ENCODE measurements around the gene DNAJB1.
A peak's percentile ranks its signal among the peaks of the same experiment; 100 is the strongest.

The DNAJB1 gene

DNA sequence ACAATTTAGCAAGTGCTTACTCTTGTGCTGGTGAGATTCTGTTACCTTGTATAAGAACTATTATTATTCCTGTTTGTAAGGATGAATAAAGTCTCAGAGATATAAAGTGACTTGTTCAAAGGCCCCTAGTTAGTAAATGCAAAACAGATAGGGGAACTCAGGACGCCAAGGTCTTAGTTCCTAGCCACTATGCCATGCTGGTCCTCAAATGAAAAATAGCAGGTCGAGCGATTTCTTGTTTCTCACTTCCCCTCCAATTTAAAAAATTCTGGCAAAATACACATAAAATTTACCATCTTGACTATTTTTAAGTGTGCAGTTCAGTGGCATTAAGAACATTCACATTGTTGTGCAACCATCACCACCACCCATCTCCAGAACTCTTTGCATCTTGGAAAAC lies 12.3 kb upstream of the DNAJB1 start:
- peak overlapping the region in 1 of 2 experiments; percentile 78 for H3K27ac ChIP-seq (ENCODE audit: insufficient read depth in 1 of 2, low read depth in 1 of 2, low read length in 2 of 2, poor library complexity in 1 of 2, severe bottlenecking in 2 of 2)
- CTCF ChIA-PET, result interaction anchor here (1.5 kb wide), 1 partner anchor 27 kb away, joined by 4 read pairs; no protein-coding TSS in a partner anchor
- POLR2A ChIA-PET, result no interaction called here

DNA sequence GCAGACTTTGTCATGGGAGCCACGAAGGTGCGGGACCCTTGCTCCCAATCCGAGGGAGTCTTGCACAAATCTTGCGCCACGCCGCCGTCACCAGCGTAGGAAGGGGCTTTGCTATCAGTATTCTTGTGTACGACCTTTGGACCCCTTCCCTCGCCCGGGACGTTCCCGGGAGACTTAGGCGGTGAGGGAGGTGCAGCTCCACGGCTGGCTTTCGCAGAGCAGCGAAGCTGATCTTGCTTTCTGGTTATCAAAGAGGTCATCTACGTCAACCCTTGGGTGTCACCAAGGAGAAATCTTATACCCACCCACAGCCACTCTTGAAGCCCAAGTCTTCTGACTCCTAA lies 11.8 kb upstream of the DNAJB1 start:
- ChIA-PET CTCF (interaction anchor here (1.4 to 1.5 kb wide), 2 partner anchors 24 to 26 kb away, joined by 3 to 4 read pairs; no protein-coding TSS in a partner anchor), POLR2A (interaction anchor here (1.8 kb wide), 1 partner anchor 12 kb away, joined by 12 read pairs; the partner anchor contains the start of gene DNAJB1)
- peak overlapping the region; percentile 87 to 97 (median 96) for H3K4me3 ChIP-seq (ENCODE audit: control insufficient read depth in 1 of 7, extremely low read depth in 1 of 7, insufficient read depth in 4 of 7, low read depth in 2 of 7, low read length in 6 of 7)
- H3K36me3 ChIP-seq (ENCODE audit: control insufficient read depth in 4 of 4, insufficient read depth in 4 of 4, low read length in 3 of 4), result peaks cover 3 to 5% (median 5%) of the 10 kb centered on the region in 4 experiments
- H3K4me1 ChIP-seq (ENCODE audit: control extremely low read depth in 1 of 4, control insufficient read depth in 4 of 4, insufficient read depth in 4 of 4, low read length in 3 of 4), result peaks cover 6 to 26% (median 14%) of the 10 kb centered on the region in 4 experiments
- no peak for DNase-seq
- WGBS (ENCODE audit: insufficient coverage), result under 1% methylated on average over 17 of the region's 18 CpGs
- H3K27ac ChIP-seq (ENCODE audit: insufficient read depth in 1 of 2, low read depth in 1 of 2, low read length in 2 of 2, poor library complexity in 1 of 2, severe bottlenecking in 2 of 2), result peak overlapping the region in 1 of 2 experiments; percentile 78
- H3K27me3 ChIP-seq (replicated peaks in 2 of 5; ENCODE audit: control insufficient read depth in 4 of 5, insufficient read depth in 5 of 5, low read length in 4 of 5), result no peaks in the 10 kb centered on the region
- no peaks in the 10 kb centered on the region for H3K9me3 ChIP-seq (ENCODE audit: control extremely low read depth in 1 of 5, control insufficient read depth in 4 of 5, insufficient read depth in 2 of 5, low read depth in 1 of 5, low read length in 4 of 5)

More for the DNA sequence above, 12.3 kb upstream of the DNAJB1 start:
- H3K27me3 ChIP-seq (replicated peaks in 2 of 5; ENCODE audit: control insufficient read depth in 4 of 5, insufficient read depth in 5 of 5, low read length in 4 of 5), result no peaks in the 10 kb centered on the region
- DNase-seq, result no peak
- H3K4me3 ChIP-seq (ENCODE audit: control insufficient read depth in 1 of 7, extremely low read depth in 1 of 7, insufficient read depth in 4 of 7, low read depth in 2 of 7, low read length in 6 of 7), result peak overlapping the region in 5 of 7 experiments; percentile 87 to 97 (median 96)
- peaks cover 6 to 26% (median 14%) of the 10 kb centered on the region in 4 experiments for H3K4me1 ChIP-seq (ENCODE audit: control extremely low read depth in 1 of 4, control insufficient read depth in 4 of 4, insufficient read depth in 4 of 4, low read length in 3 of 4)
- WGBS (ENCODE audit: insufficient coverage), result 67% methylated on average over 3 of the region's 3 CpGs
- peaks cover 3 to 5% (median 5%) of the 10 kb centered on the region in 4 experiments for H3K36me3 ChIP-seq (ENCODE audit: control insufficient read depth in 4 of 4, insufficient read depth in 4 of 4, low read length in 3 of 4)
- no peaks in the 10 kb centered on the region for H3K9me3 ChIP-seq (ENCODE audit: control extremely low read depth in 1 of 5, control insufficient read depth in 4 of 5, insufficient read depth in 2 of 5, low read depth in 1 of 5, low read length in 4 of 5)

DNA sequence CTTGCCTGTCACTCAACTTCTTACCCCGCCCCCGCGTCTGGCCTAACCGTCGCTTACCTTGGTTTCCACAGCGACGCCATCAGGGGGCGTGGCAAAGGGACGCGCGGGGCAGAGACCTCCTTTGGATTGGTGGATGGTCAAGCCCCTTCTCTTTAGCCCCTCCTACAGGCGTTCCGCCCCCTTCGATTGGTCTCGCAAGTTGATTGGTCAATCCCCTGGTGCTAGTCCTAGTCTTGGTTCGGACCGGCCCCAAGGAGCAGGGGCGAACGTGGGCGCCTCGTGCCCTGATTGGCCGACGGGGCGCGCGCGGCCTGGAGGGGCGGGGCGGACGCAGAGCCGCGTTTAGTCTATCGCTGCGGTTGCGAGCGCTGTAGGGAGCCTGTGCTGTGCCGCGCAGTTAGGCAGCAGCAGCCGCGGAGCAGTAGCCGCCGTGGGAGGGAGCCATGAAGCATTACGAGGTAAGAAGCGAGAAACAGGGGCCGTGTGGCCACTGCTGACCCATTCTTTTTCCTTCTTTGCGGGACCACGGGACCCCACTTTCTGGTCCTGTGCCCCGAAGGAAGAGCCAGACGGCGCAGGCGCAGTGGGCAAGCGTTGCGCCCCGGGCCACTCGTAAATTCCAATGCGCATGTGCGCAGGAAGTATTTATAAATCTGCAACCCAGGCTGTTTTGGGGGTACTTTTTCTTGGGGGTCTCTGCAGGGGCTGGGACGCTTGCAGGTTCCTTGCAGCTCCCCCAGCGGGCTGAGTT lies 11.2 kb upstream of the DNAJB1 start, which contains the start of gene TECR:
Gene TECR (plus strand): TSS at position 341 of the 751 bp plus-strand sequence. CDS start 103 bp downstream, at position 444.
- ChIA-PET CTCF (interaction anchor here (1.4 kb wide), 1 partner anchor 25 kb away, joined by 3 read pairs; no protein-coding TSS in a partner anchor), POLR2A (interaction anchor here (1.0 to 1.8 kb wide), 2 partner anchors 9 to 11 kb away, joined by 3 to 12 read pairs; partner anchors contain the start of gene DNAJB1)
- Histone ChIP-seq H3K27ac (ENCODE audit: insufficient read depth in 1 of 2, low read depth in 1 of 2, low read length in 2 of 2, poor library complexity in 1 of 2, severe bottlenecking in 2 of 2) (peak within 1 kb of the TSS; percentile 40 to 86), H3K9me3 (ENCODE audit: control extremely low read depth in 1 of 5, control insufficient read depth in 4 of 5, insufficient read depth in 2 of 5, low read depth in 1 of 5, low read length in 4 of 5) (no peaks in the 10 kb centered on the region), H3K36me3 (ENCODE audit: control insufficient read depth in 4 of 4, insufficient read depth in 4 of 4, low read length in 3 of 4) (no peaks in the 10 kb centered on the region), H3K27me3 (replicated peaks in 2 of 5; ENCODE audit: control insufficient read depth in 4 of 5, insufficient read depth in 5 of 5, low read length in 4 of 5) (no peaks in the 10 kb centered on the region), H3K4me3 (ENCODE audit: control insufficient read depth in 1 of 7, extremely low read depth in 1 of 7, insufficient read depth in 4 of 7, low read depth in 2 of 7, low read length in 6 of 7) (peak within 1 kb of the TSS; percentile 87 to 97 (median 96)), H3K4me1 (ENCODE audit: control extremely low read depth in 1 of 4, control insufficient read depth in 4 of 4, insufficient read depth in 4 of 4, low read length in 3 of 4) (peaks cover 6 to 26% (median 14%) of the 10 kb centered on the region in 4 experiments)
- 0% methylated on average over 48 of the region's 59 CpGs for WGBS (ENCODE audit: insufficient coverage)
- peak; percentile 100 for DNase-seq

DNA sequence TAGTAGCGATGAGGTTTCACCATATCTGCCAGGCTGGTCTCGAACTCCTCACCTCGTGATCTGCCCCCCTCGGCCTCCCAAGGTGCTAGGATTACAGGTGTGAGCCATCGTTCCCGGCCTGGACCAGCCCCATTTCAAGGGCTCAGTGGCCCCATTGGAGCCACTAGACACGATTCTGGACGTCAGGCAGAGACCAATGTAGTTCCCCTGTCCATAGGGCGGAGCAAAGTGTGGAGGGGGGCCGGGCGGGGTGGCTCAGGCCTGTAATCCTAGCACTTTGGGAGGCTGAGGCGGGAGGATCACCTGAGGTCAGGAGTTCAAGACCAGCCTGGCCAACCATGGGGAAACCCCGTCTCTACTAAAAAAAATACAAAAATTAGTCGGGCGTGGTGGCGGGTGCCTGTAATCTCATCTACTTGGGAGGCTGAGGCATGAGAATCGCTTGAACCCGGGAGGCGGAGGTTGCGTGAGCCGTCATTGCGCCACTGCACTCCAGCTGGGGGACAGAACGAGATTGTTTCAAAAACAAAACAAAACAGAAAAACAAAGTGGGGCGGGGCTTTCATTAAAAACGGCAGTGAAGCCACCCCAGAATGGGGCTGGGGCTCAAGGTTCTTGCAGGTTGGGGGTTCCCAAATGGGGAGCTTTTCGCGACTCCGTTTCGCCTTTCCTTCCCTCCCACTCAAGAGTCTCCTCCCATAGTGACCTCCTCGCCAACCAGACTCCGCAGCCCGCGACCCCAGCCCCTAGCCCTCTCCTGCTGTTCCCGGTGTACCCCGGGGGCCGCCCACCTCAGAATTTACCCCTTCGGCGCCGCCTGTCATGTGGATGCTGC lies 10.4 kb upstream of the DNAJB1 start:
- Histone ChIP-seq H3K36me3 (ENCODE audit: control insufficient read depth in 4 of 4, insufficient read depth in 4 of 4, low read length in 3 of 4) (no peaks in the 10 kb centered on the region), H3K27me3 (replicated peaks in 2 of 5; ENCODE audit: control insufficient read depth in 4 of 5, insufficient read depth in 5 of 5, low read length in 4 of 5) (no peaks in the 10 kb centered on the region), H3K27ac (ENCODE audit: insufficient read depth in 1 of 2, low read depth in 1 of 2, low read length in 2 of 2, poor library complexity in 1 of 2, severe bottlenecking in 2 of 2) (peak overlapping the region; percentile 40 to 86), H3K9me3 (ENCODE audit: control extremely low read depth in 1 of 5, control insufficient read depth in 4 of 5, insufficient read depth in 2 of 5, low read depth in 1 of 5, low read length in 4 of 5) (no peaks in the 10 kb centered on the region), H3K4me3 (ENCODE audit: control insufficient read depth in 1 of 7, extremely low read depth in 1 of 7, insufficient read depth in 4 of 7, low read depth in 2 of 7, low read length in 6 of 7) (peak overlapping the region; percentile 87 to 97 (median 95)), H3K4me1 (ENCODE audit: control extremely low read depth in 1 of 4, control insufficient read depth in 4 of 4, insufficient read depth in 4 of 4, low read length in 3 of 4) (peaks cover 6 to 26% (median 14%) of the 10 kb centered on the region in 4 experiments)
- 42% methylated on average over 39 of the region's 39 CpGs for WGBS (ENCODE audit: insufficient coverage)
- CTCF ChIA-PET, result interaction anchor here (1.4 kb wide), 1 partner anchor 25 kb away, joined by 3 read pairs; no protein-coding TSS in a partner anchor
- no peak for DNase-seq
- POLR2A ChIA-PET, result interaction anchor here (1.0 to 1.8 kb wide), 2 partner anchors 8 to 11 kb away, joined by 3 to 12 read pairs; partner anchors contain the start of gene DNAJB1

DNA sequence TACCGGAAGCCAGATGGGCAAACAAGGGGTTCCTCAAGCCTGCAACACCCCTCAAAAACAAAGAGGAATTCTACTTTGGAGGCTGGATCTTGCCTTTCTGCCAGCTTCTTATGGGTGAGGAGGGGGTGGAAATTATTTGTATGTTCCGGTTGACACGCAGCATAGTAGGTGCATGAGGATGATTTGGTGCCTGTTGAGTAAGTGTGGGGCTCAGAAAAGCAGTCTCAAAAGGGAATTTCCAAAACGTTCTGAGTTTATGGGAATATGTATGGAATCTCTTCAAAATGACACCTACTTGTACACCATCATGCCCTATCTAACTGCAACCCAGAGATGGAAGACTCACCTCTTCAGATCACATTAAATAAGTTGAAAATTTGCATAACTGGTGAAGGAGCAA lies 8.2 kb upstream of the DNAJB1 start:
- CTCF ChIA-PET, result interaction anchor here (1.0 to 1.4 kb wide), 2 partner anchors 19 to 34 kb away, joined by 3 to 4 read pairs; no protein-coding TSS in a partner anchor
- no peak for DNase-seq
- Histone ChIP-seq H3K27ac (ENCODE audit: insufficient read depth in 1 of 2, low read depth in 1 of 2, low read length in 2 of 2, poor library complexity in 1 of 2, severe bottlenecking in 2 of 2) (no peak overlapping the region), H3K27me3 (replicated peaks in 2 of 5; ENCODE audit: control insufficient read depth in 4 of 5, insufficient read depth in 5 of 5, low read length in 4 of 5) (no peaks in the 10 kb centered on the region), H3K36me3 (ENCODE audit: control insufficient read depth in 4 of 4, insufficient read depth in 4 of 4, low read length in 3 of 4) (no peaks in the 10 kb centered on the region), H3K4me1 (ENCODE audit: control extremely low read depth in 1 of 4, control insufficient read depth in 4 of 4, insufficient read depth in 4 of 4, low read length in 3 of 4) (peaks cover 6 to 24% (median 10%) of the 10 kb centered on the region in 4 experiments), H3K9me3 (ENCODE audit: control extremely low read depth in 1 of 5, control insufficient read depth in 4 of 5, insufficient read depth in 2 of 5, low read depth in 1 of 5, low read length in 4 of 5) (no peaks in the 10 kb centered on the region), H3K4me3 (ENCODE audit: control insufficient read depth in 1 of 7, extremely low read depth in 1 of 7, insufficient read depth in 4 of 7, low read depth in 2 of 7, low read length in 6 of 7) (no peak overlapping the region)
- 100% methylated on average over 3 of the region's 4 CpGs for WGBS (ENCODE audit: insufficient coverage)
- POLR2A ChIA-PET, result interaction anchor here (1.2 kb wide), 1 partner anchor 24 kb away, joined by 3 read pairs; no protein-coding TSS in a partner anchor

DNA sequence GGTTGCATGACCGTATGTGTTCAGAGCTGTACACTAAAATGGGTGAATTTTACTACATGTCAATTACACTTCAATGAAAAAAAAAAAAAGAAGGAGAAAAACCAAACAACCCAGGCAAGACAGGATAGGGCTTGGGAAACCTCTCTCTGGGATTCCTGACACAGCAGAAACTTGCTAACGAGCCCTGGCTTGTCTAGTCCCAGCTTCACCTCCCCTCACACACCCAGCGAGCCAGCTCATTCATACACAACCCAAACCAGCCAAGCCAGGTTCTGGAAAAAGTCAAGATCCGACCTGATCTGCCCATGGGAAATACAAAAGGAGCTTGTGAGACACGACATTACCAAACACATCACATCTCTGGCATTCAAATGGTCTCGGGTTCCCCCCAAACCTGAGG lies 7.5 kb upstream of the DNAJB1 start:
- H3K27ac ChIP-seq (ENCODE audit: insufficient read depth in 1 of 2, low read depth in 1 of 2, low read length in 2 of 2, poor library complexity in 1 of 2, severe bottlenecking in 2 of 2), result no peak overlapping the region
- ChIA-PET POLR2A (interaction anchor here (1.2 kb wide), 1 partner anchor 23 kb away, joined by 3 read pairs; no protein-coding TSS in a partner anchor), CTCF (interaction anchor here (0.6 to 1.4 kb wide), 3 partner anchors 19 to 102 kb away, joined by 3 to 4 read pairs (median 3); no protein-coding TSS in a partner anchor)
- no peaks in the 10 kb centered on the region for H3K9me3 ChIP-seq (ENCODE audit: control extremely low read depth in 1 of 5, control insufficient read depth in 4 of 5, insufficient read depth in 2 of 5, low read depth in 1 of 5, low read length in 4 of 5)
- peaks cover 6 to 22% (median 9%) of the 10 kb centered on the region in 4 experiments for H3K4me1 ChIP-seq (ENCODE audit: control extremely low read depth in 1 of 4, control insufficient read depth in 4 of 4, insufficient read depth in 4 of 4, low read length in 3 of 4)
- DNase-seq, result no peak
- no peaks in the 10 kb centered on the region for H3K27me3 ChIP-seq (replicated peaks in 2 of 5; ENCODE audit: control insufficient read depth in 4 of 5, insufficient read depth in 5 of 5, low read length in 4 of 5)
- no peaks in the 10 kb centered on the region for H3K36me3 ChIP-seq (ENCODE audit: control insufficient read depth in 4 of 4, insufficient read depth in 4 of 4, low read length in 3 of 4)
- H3K4me3 ChIP-seq (ENCODE audit: control insufficient read depth in 1 of 7, extremely low read depth in 1 of 7, insufficient read depth in 4 of 7, low read depth in 2 of 7, low read length in 6 of 7), result no peak overlapping the region
- WGBS (ENCODE audit: insufficient coverage), result 100% methylated on average over 3 of the region's 6 CpGs

All from common myeloid progenitor, CD34-positive (primary cell).